ENCODE measurements around the gene CDH10. TPM values are rescaled to one million over a fixed set of nuclear protein-coding genes. Genes with fewer than 3 reads are reported as not detected.

CDH10 gene
- total RNA-seq, 3 donors from 2014 or later (not counting 1 experiment from before 2014, with no cell fraction given), result not detected

GRCh38 chr5:24555229-24555628 lies 89.5 kb downstream of the CDH10 start:
- no peak overlapping the region for H3K27ac ChIP-seq (ENCODE audit: low read length)
- intact Hi-C loops (cut with micrococcal nuclease), result no loop called here
- ATAC-seq, result no peak
- no peaks in the 10 kb centered on the region for H3K36me3 ChIP-seq (ENCODE audit: control insufficient read depth, insufficient read depth, low read length)
- H3K27ac Mint-ChIP-seq, result no peak overlapping the region
- no peaks in the 10 kb centered on the region for H3K4me1 ChIP-seq (ENCODE audit: control insufficient read depth, insufficient read depth, low read length)
- 94% methylated on average over 3 of the region's 4 CpGs for WGBS (ENCODE audit: insufficient coverage)
- peaks cover 14 to 22% of the 10 kb centered on the region in 2 donors for H3K9me3 Mint-ChIP-seq
- peaks cover 8% of the 10 kb centered on the region for H3K36me3 Mint-ChIP-seq
- H3K27me3 Mint-ChIP-seq (ENCODE audit: low read depth in 2 of 2), result no peaks in the 10 kb centered on the region
- no peak for DNase-seq
- H3K4me1 Mint-ChIP-seq, result no peaks in the 10 kb centered on the region
- no peaks in the 10 kb centered on the region for H3K27me3 ChIP-seq (ENCODE audit: control insufficient read depth, insufficient read depth, low read length)
- H3K4me3 ChIP-seq (ENCODE audit: low read length), result no peak overlapping the region
- H3K9me3 ChIP-seq (ENCODE audit: control insufficient read depth, insufficient read depth, low read length), result peaks cover 3% of the 10 kb centered on the region
- TF ChIP-seq CTCF (IDR thresholded peaks at IDR 0.05), result no peak
- no peak overlapping the region for H3K4me3 Mint-ChIP-seq

- H3K36me3 ChIP-seq (ENCODE audit: control insufficient read depth, insufficient read depth, low read length), result no peaks in the 10 kb centered on the region
- H3K4me3 ChIP-seq (ENCODE audit: low read length), result no peak overlapping the region
- DNase-seq (no peak), ATAC-seq (no peak)
- H3K9me3 ChIP-seq (ENCODE audit: control insufficient read depth, insufficient read depth, low read length), result peaks cover 7% of the 10 kb centered on the region
- Mint-ChIP-seq H3K27me3 (ENCODE audit: low read depth in 2 of 2) (no peaks in the 10 kb centered on the region), H3K27ac (no peak overlapping the region), H3K4me3 (no peak overlapping the region), H3K36me3 (peaks cover 18% of the 10 kb centered on the region), H3K9me3 (peaks cover 15% of the 10 kb centered on the region in 2 donors), H3K4me1 (no peaks in the 10 kb centered on the region)
- no peak for TF ChIP-seq CTCF (IDR thresholded peaks at IDR 0.05)
- H3K27ac ChIP-seq (ENCODE audit: low read length), result no peak overlapping the region
- intact Hi-C loops (cut with micrococcal nuclease), result no loop called here
- 59% methylated on average over 2 of the region's 2 CpGs for WGBS (ENCODE audit: insufficient coverage)
- H3K27me3 ChIP-seq (ENCODE audit: control insufficient read depth, insufficient read depth, low read length), result no peaks in the 10 kb centered on the region
- H3K4me1 ChIP-seq (ENCODE audit: control insufficient read depth, insufficient read depth, low read length), result no peaks in the 10 kb centered on the region
These were observed 97.6 kb downstream of the CDH10 start for GRCh38 chr5:24547132-24547531.

GRCh38 chr5:24539613-24540012 lies 105.2 kb downstream of the CDH10 start:
- no peaks in the 10 kb centered on the region for H3K36me3 Mint-ChIP-seq
- no peaks in the 10 kb centered on the region for H3K27me3 Mint-ChIP-seq (ENCODE audit: low read depth in 2 of 2)
- H3K27ac ChIP-seq (ENCODE audit: low read length), result no peak overlapping the region
- no peak for ATAC-seq
- WGBS (ENCODE audit: insufficient coverage), result 0% methylated on average over 1 of the region's 1 CpG
- H3K4me1 Mint-ChIP-seq, result no peaks in the 10 kb centered on the region
- H3K36me3 ChIP-seq (ENCODE audit: control insufficient read depth, insufficient read depth, low read length), result no peaks in the 10 kb centered on the region
- H3K27me3 ChIP-seq (ENCODE audit: control insufficient read depth, insufficient read depth, low read length), result no peaks in the 10 kb centered on the region
- TF ChIP-seq CTCF (IDR thresholded peaks at IDR 0.05), result no peak
- H3K4me3 ChIP-seq (ENCODE audit: low read length), result no peak overlapping the region
- H3K4me3 Mint-ChIP-seq, result no peak overlapping the region
- no peak overlapping the region for H3K27ac Mint-ChIP-seq
- H3K9me3 ChIP-seq (ENCODE audit: control insufficient read depth, insufficient read depth, low read length), result peaks cover 3% of the 10 kb centered on the region
- no peak for DNase-seq
- intact Hi-C loops (cut with micrococcal nuclease), result no loop called here
- H3K9me3 Mint-ChIP-seq, result peaks cover 2 to 8% of the 10 kb centered on the region in 2 donors
- no peaks in the 10 kb centered on the region for H3K4me1 ChIP-seq (ENCODE audit: control insufficient read depth, insufficient read depth, low read length)

GRCh38 chr5:24538346-24538745 lies 106.4 kb downstream of the CDH10 start:
- H3K36me3 Mint-ChIP-seq, result no peaks in the 10 kb centered on the region
- no peaks in the 10 kb centered on the region for H3K27me3 Mint-ChIP-seq (ENCODE audit: low read depth in 2 of 2)
- no peaks in the 10 kb centered on the region for H3K36me3 ChIP-seq (ENCODE audit: control insufficient read depth, insufficient read depth, low read length)
- H3K27ac Mint-ChIP-seq, result no peak overlapping the region
- H3K4me1 Mint-ChIP-seq, result no peaks in the 10 kb centered on the region
- no peak overlapping the region for H3K4me3 ChIP-seq (ENCODE audit: low read length)
- H3K9me3 ChIP-seq (ENCODE audit: control insufficient read depth, insufficient read depth, low read length), result peaks cover 3% of the 10 kb centered on the region
- H3K4me3 Mint-ChIP-seq, result no peak overlapping the region
- intact Hi-C loops (cut with micrococcal nuclease), result no loop called here
- H3K9me3 Mint-ChIP-seq, result peaks cover 0 to 4% of the 10 kb centered on the region in 2 donors
- DNase-seq, result no peak
- no peaks in the 10 kb centered on the region for H3K4me1 ChIP-seq (ENCODE audit: control insufficient read depth, insufficient read depth, low read length)
- 100% methylated on average over 1 of the region's 1 CpG for whole genome bisulfite sequencing (ENCODE audit: insufficient coverage)
- H3K27ac ChIP-seq (ENCODE audit: low read length), result no peak overlapping the region
- TF ChIP-seq CTCF (IDR thresholded peaks at IDR 0.05), result no peak
- H3K27me3 ChIP-seq (ENCODE audit: control insufficient read depth, insufficient read depth, low read length), result no peaks in the 10 kb centered on the region
- no peak for ATAC-seq

All from natural killer cell (primary cell).